HEK293T (cell line): ENCODE data around the gene EIF2D.

Experiments used
- BHLHE40 ChIP-seq: fragments of 450-650 bp; IDR thresholded peaks from 2 replicates; pipeline ENCODE4 v1.6.1; 2016; ENCODE audit warnings: mild to moderate bottlenecking, moderate library complexity, borderline replicate concordance
- CTBP1 ChIP-seq: fragments of 450-650 bp; IDR thresholded peaks from 2 replicates; pipeline ENCODE4 v1.6.1; 2016; ENCODE audit warnings: borderline replicate concordance
- ELF4 ChIP-seq: fragments of 450-650 bp; IDR thresholded peaks from 2 replicates; pipeline ENCODE4 v1.6.1; 2017; ENCODE audit warnings: antibody characterized with exemption
- FOXA1 ChIP-seq: fragments of 450-650 bp; IDR thresholded peaks from 2 replicates; pipeline ENCODE4 v1.6.1; 2016; ENCODE audit warnings: mild to moderate bottlenecking
- FOXM1 ChIP-seq: fragments of 450-650 bp; IDR thresholded peaks from 2 replicates; pipeline ENCODE4 v1.6.1; 2017; ENCODE audit warnings: mild to moderate bottlenecking, borderline replicate concordance
- L3MBTL2 ChIP-seq: fragments of 450-650 bp; conservative IDR thresholded peaks from 2 replicates; pipeline ENCODE4 v1.6.1; 2016; ENCODE audit warnings: mild to moderate bottlenecking
- LEF1 ChIP-seq: fragments of 450-650 bp; IDR thresholded peaks from 2 replicates; pipeline ENCODE4 v1.6.1; 2017; ENCODE audit warnings: mild to moderate bottlenecking, borderline replicate concordance
- SP1 ChIP-seq: fragments of 450-650 bp; IDR thresholded peaks from 2 replicates; pipeline ENCODE4 v1.6.1; 2017
- TF ChIP-seq, protein P1 (sequence below): fragments of 450-650 bp; IDR thresholded peaks from 2 replicates; pipeline ENCODE4 v1.6.1; 2016

DNA sequence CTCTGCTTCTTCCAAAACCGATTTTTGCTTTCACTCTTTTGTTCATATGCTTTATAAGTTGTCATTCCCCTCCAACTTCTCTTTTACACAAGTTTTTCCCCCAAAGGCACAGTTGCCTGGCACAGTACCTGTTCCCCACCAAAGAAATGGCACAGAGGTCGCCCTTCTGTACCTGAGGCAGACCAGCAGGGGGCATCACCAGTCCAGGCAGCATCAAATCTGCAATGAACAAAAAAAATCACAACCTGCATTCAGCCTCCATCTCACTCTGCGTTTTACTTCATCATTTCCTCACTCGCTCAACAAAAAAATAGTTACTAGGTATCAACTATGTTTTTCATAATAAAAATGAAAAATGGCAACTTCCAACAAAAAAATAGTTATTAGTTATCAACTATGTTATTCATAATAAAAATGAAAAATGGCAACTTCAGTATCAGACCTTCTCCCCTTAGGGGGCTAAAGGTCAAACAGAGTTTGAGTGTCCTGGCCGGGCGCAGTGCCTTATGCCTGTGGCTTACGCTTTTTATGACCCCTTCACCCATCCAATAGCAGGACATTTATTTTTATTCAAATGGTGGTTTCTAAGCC lies 4.1 kb downstream of the EIF2D start:
- no peak for TF ChIP-seq LEF1
- no peak for TF ChIP-seq BHLHE40
- no peak for TF ChIP-seq ELF4
- no peak for TF ChIP-seq FOXA1
- no peak for TF ChIP-seq FOXM1
- TF ChIP-seq, protein P1, sequence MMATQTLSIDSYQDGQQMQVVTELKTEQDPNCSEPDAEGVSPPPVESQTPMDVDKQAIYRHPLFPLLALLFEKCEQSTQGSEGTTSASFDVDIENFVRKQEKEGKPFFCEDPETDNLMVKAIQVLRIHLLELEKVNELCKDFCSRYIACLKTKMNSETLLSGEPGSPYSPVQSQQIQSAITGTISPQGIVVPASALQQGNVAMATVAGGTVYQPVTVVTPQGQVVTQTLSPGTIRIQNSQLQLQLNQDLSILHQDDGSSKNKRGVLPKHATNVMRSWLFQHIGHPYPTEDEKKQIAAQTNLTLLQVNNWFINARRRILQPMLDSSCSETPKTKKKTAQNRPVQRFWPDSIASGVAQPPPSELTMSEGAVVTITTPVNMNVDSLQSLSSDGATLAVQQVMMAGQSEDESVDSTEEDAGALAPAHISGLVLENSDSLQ: no peak
- no peak for TF ChIP-seq L3MBTL2
- no peak for TF ChIP-seq SP1
- TF ChIP-seq CTBP1: no peak
